ENCODE measurements around the gene GPHA2. TPM values are rescaled to one million over a fixed set of nuclear protein-coding genes. Genes with fewer than 3 reads are reported as not detected.

The GPHA2 gene
- total and polyA plus RNA-seq, 2 of the 13 experiments (the other 11 are each of a cell fraction or from before 2014, with no cell fraction given) = 13.0 to 19.1 TPM

DNA sequence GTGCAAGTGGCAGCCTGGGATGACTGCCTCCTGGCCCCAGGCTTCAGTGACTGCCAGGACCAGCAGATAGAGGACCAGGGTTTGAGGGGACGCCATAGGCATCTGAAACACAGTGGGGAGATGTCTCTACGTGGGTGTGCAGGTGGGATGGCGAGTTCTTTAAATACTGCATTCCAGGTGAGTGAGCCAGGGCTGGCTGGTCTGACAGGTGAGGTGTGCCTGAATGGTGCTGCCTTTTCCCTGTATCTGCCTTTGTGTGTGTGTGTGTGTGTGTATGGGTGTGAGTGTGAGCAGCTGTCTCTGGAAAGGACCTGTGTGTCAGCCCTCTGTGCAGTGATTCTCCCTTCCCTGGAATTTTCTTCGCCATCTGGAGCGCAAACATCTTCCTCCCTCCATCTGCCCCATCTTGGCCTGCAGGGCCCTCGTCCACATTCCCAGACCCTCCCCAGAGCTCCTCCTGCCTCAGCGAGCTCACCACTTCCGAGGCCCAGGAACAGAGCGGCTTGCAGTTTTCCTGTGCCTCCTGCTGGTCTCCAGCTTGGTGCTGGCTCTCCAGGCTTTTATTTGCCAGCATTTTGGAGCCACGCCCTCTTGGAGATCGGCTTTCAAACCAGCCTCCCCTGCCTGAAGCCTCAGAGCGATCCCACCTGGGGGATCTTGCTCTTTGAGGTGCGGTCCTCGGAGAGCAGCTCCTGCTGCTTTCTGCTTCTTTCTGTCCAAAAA, at the start of gene GPHA2 (continued):
- TF ChIP-seq ETV5 (CRISPR knock-in tag; IDR thresholded peaks at IDR 0.05; ENCODE audit: borderline replicate concordance) = 0 out of 2 replicates have a peak, but pooled peaks have one; percentile 16
- peak; percentile 59; the same call in 1 of the 2 replicates for TF ChIP-seq KLF9 (CRISPR knock-in tag; IDR thresholded peaks at IDR 0.05; ENCODE audit: low read depth)
- 0 out of 2 replicates have a peak, but pooled peaks have one; percentile 13 for TF ChIP-seq TFDP1 (CRISPR knock-in tag; IDR thresholded peaks at IDR 0.05; ENCODE audit: borderline replicate concordance)
- TF ChIP-seq DNMT1 (CRISPR knock-in tag; IDR thresholded peaks at IDR 0.05) = 0 out of 2 replicates have a peak, but pooled peaks have one; percentile 29
- TF ChIP-seq ZMAT3 (CRISPR knock-in tag; conservative IDR thresholded peaks at IDR 0.05) = 0 out of 2 replicates have a peak, but pooled peaks have one; percentile 65
- no peak for TF ChIP-seq SMAD3 (CRISPR knock-in tag; IDR thresholded peaks at IDR 0.05)
- 0 out of 2 replicates have a peak, but pooled peaks have one; percentile 22 for TF ChIP-seq ZNF331 (CRISPR knock-in tag; IDR thresholded peaks at IDR 0.05)
- TF ChIP-seq POLR2AphosphoS5 (IDR thresholded peaks at IDR 0.05; ENCODE audit: low read depth, low read length) = peak; percentile 83
- no peak for TF ChIP-seq KDM5A (IDR thresholded peaks at IDR 0.05; ENCODE audit: borderline replicate concordance, low read length)
- TF ChIP-seq, protein P1, sequence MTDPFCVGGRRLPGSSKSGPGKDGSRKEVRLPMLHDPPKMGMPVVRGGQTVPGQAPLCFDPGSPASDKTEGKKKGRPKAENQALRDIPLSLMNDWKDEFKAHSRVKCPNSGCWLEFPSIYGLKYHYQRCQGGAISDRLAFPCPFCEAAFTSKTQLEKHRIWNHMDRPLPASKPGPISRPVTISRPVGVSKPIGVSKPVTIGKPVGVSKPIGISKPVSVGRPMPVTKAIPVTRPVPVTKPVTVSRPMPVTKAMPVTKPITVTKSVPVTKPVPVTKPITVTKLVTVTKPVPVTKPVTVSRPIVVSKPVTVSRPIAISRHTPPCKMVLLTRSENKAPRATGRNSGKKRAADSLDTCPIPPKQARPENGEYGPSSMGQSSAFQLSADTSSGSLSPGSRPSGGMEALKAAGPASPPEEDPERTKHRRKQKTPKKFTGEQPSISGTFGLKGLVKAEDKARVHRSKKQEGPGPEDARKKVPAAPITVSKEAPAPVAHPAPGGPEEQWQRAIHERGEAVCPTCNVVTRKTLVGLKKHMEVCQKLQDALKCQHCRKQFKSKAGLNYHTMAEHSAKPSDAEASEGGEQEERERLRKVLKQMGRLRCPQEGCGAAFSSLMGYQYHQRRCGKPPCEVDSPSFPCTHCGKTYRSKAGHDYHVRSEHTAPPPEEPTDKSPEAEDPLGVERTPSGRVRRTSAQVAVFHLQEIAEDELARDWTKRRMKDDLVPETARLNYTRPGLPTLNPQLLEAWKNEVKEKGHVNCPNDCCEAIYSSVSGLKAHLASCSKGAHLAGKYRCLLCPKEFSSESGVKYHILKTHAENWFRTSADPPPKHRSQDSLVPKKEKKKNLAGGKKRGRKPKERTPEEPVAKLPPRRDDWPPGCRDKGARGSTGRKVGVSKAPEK (CRISPR knock-in tag; IDR thresholded peaks at IDR 0.05; ENCODE audit: borderline replicate concordance) = no peak
- peak; percentile 40 for TF ChIP-seq TEAD3 (CRISPR knock-in tag; optimal IDR thresholded peaks at IDR 0.05; ENCODE audit: borderline replicate concordance)
- TF ChIP-seq ZNF530 (CRISPR knock-in tag; IDR thresholded peaks at IDR 0.05; ENCODE audit: low read depth) = no peak
- TF ChIP-seq MXD4 (CRISPR knock-in tag; IDR thresholded peaks at IDR 0.05) = peak; percentile 53; the same call in 1 of the 2 replicates
- TF ChIP-seq ZNF292 (CRISPR knock-in tag; IDR thresholded peaks at IDR 0.05; ENCODE audit: borderline replicate concordance, low read depth) = no peak; the same call in 1 of the 2 replicates
- TF ChIP-seq KAT8 (CRISPR knock-in tag; IDR thresholded peaks at IDR 0.05) = 0 out of 2 replicates have a peak, but pooled peaks have one; percentile 32
- peak; percentile 55; the same call in 1 of the 2 replicates for TF ChIP-seq SIX4 (CRISPR knock-in tag; IDR thresholded peaks at IDR 0.05)
- 0 out of 2 replicates have a peak, but pooled peaks have one; percentile 36 for TF ChIP-seq MYC (CRISPR knock-in tag; IDR thresholded peaks at IDR 0.05; ENCODE audit: borderline replicate concordance)
- TF ChIP-seq POLR2G (IDR thresholded peaks at IDR 0.05; ENCODE audit: low read depth, low read length) = peak; percentile 82
- TF ChIP-seq KDM1A (CRISPR knock-in tag; IDR thresholded peaks at IDR 0.05) = no peak
- no peak for TF ChIP-seq GTF3A (CRISPR knock-in tag; conservative IDR thresholded peaks at IDR 0.05)
- peak; percentile 33 for TF ChIP-seq STAG1 (CRISPR knock-in tag; IDR thresholded peaks at IDR 0.05)
- 0 out of 2 replicates have a peak, but pooled peaks have one; percentile 39 for TF ChIP-seq SAFB2 (CRISPR knock-in tag; IDR thresholded peaks at IDR 0.05; ENCODE audit: borderline replicate concordance, low read depth)
- TF ChIP-seq ZNF780A (CRISPR knock-in tag; IDR thresholded peaks at IDR 0.05) = no peak
- no peak for TF ChIP-seq ZNF256 (CRISPR knock-in tag; conservative IDR thresholded peaks at IDR 0.05)
- TF ChIP-seq MED1 (CRISPR knock-in tag; IDR thresholded peaks at IDR 0.05) = peak; percentile 55
- peak; percentile 73; the same call in 1 of the 2 replicates for TF ChIP-seq ZNF614 (CRISPR knock-in tag; IDR thresholded peaks at IDR 0.05; ENCODE audit: borderline replicate concordance)

Measured in HepG2 (cell line).